Measurements from ENCODE around the gene RBPJL.

RBPJL gene

GRCh38 chr20:45343532-45344167, 37.0 kb downstream of the RBPJL start:
- H3K9me3 Mint-ChIP-seq = no peaks in the 10 kb centered on the region
- no peak for TF ChIP-seq CTCF (IDR thresholded peaks at IDR 0.05)
- DNase-seq = no peak
- peaks cover 92% of the 10 kb centered on the region for H3K4me1 Mint-ChIP-seq
- H3K36me3 Mint-ChIP-seq (ENCODE audit: low read depth) = peaks cover 4% of the 10 kb centered on the region
- peaks cover 3% of the 10 kb centered on the region for H3K27me3 Mint-ChIP-seq (ENCODE audit: low read depth, poor library complexity)
- H3K27ac Mint-ChIP-seq = peak overlapping the region; percentile 72
- peak overlapping the region; percentile 76 for H3K4me3 Mint-ChIP-seq

- no peaks in the 10 kb centered on the region for H3K9me3 Mint-ChIP-seq
- no peak for TF ChIP-seq CTCF (IDR thresholded peaks at IDR 0.05)
- peaks cover 4% of the 10 kb centered on the region for H3K36me3 Mint-ChIP-seq (ENCODE audit: low read depth)
- peaks cover 85% of the 10 kb centered on the region for H3K4me1 Mint-ChIP-seq
- H3K4me3 Mint-ChIP-seq = peak overlapping the region; percentile 63
- H3K27me3 Mint-ChIP-seq (ENCODE audit: low read depth, poor library complexity) = peaks cover 3% of the 10 kb centered on the region
- H3K27ac Mint-ChIP-seq = peak overlapping the region; percentile 57
- no peak for DNase-seq
Measured at GRCh38 chr20:45344168-45344860, 37.7 kb downstream of the RBPJL start.

GRCh38 chr20:45345104-45345936, 38.7 kb downstream of the RBPJL start:
- no peaks in the 10 kb centered on the region for H3K9me3 Mint-ChIP-seq
- H3K4me3 Mint-ChIP-seq = peak overlapping the region; percentile 66
- H3K4me1 Mint-ChIP-seq = peaks cover 75% of the 10 kb centered on the region
- H3K27ac Mint-ChIP-seq = no peak overlapping the region
- no peak for DNase-seq
- H3K27me3 Mint-ChIP-seq (ENCODE audit: low read depth, poor library complexity) = peaks cover 3% of the 10 kb centered on the region
- H3K36me3 Mint-ChIP-seq (ENCODE audit: low read depth) = peaks cover 2% of the 10 kb centered on the region
- no peak for TF ChIP-seq CTCF (IDR thresholded peaks at IDR 0.05)

GRCh38 chr20:45346291-45346718, 39.7 kb downstream of the RBPJL start:
- no peak for TF ChIP-seq CTCF (IDR thresholded peaks at IDR 0.05)
- H3K9me3 Mint-ChIP-seq = no peaks in the 10 kb centered on the region
- H3K27me3 Mint-ChIP-seq (ENCODE audit: low read depth, poor library complexity) = peaks cover 3% of the 10 kb centered on the region
- H3K4me3 Mint-ChIP-seq = peak overlapping the region; percentile 92
- no peak overlapping the region for H3K27ac Mint-ChIP-seq
- H3K4me1 Mint-ChIP-seq = peaks cover 65% of the 10 kb centered on the region
- no peaks in the 10 kb centered on the region for H3K36me3 Mint-ChIP-seq (ENCODE audit: low read depth)
- no peak for DNase-seq

GRCh38 chr20:45346851-45347250, 40.2 kb downstream of the RBPJL start:
- Mint-ChIP-seq H3K9me3 (no peaks in the 10 kb centered on the region), H3K27me3 (ENCODE audit: low read depth, poor library complexity) (peaks cover 3% of the 10 kb centered on the region), H3K27ac (no peak overlapping the region), H3K36me3 (ENCODE audit: low read depth) (no peaks in the 10 kb centered on the region), H3K4me1 (peaks cover 60% of the 10 kb centered on the region), H3K4me3 (peak overlapping the region; percentile 92)
- TF ChIP-seq CTCF (IDR thresholded peaks at IDR 0.05) = no peak
- no peak for DNase-seq

All from nephron progenitor cell (in vitro differentiated cells).